BJ (cell line): Measurements from ENCODE around the gene HOXB8. TPM values are rescaled to one million over a fixed set of nuclear protein-coding genes. Genes with fewer than 3 reads are reported as not detected.
A peak's percentile ranks its signal among the peaks of the same experiment; 100 is the strongest.

Source experiments
- CTCF ChIA-PET: fragments of 350-600 bp; formaldehyde crosslinking; extraction: SDS; loops from one replicate; lab custom pipeline; 2021; ENCODE audit warnings: antibody characterized with exemption, inconsistent platforms; lab: Yijun Ruan, JAX
- POLR2A ChIA-PET: fragments of 300-600 bp; sonication (Branson Sonifier 250); formaldehyde crosslinking; extraction: SDS; loops from one replicate; lab custom pipeline; 2021; ENCODE audit warnings: antibody characterized with exemption; lab: Charles Lee
- DNase-seq: peaks from one replicate; pipeline ENCODE4 v3.0.0-alpha.2; 2011; ENCODE audit warnings: low read depth
- H3K27me3 ChIP-seq: 2 replicates; pipeline ENCODE4 v1.6.0; 2011; ENCODE audit warnings: low read length; ENCODE audit not compliant: control insufficient read depth, insufficient read depth
- H3K36me3 ChIP-seq: 2 replicates; pipeline ENCODE4 v1.5.1; 2011; ENCODE audit warnings: low read length; ENCODE audit not compliant: control insufficient read depth, insufficient read depth
- H3K4me3 ChIP-seq: 2 replicates; pipeline ENCODE4 v1.5.1; 2011; ENCODE audit warnings: low read depth, mild to moderate bottlenecking, control low read depth, low read length
- CTCF ChIP-seq: IDR thresholded peaks from 2 replicates; pipeline ENCODE4 v1.5.1; 2011; ENCODE audit warnings: low read depth, mild to moderate bottlenecking, control low read depth, inconsistent platforms, low read length, moderate library complexity; ENCODE audit not compliant: insufficient read depth
- polyA minus RNA-seq: library from RNA; depleted of rRNA, polyadenylated mRNA; stranded (reverse); fragments of >200 nt; gene quantifications from 2 replicates; pipeline ENCODE4 v1.2.3, GENCODE V29; 2011; rRNA and poly(A)+ RNA removed
- polyA plus RNA-seq: library from polyadenylated mRNA; depleted of rRNA; stranded (reverse); fragments of >200 nt; gene quantifications from 2 replicates; pipeline ENCODE4 v1.2.3, GENCODE V29; 2011; rRNA removed

Gene HOXB8
- polyA plus RNA-seq (not detected in 2 replicates), polyA minus RNA-seq (not detected in 2 replicates)

GRCh38 chr17:48615047-48615962 is at the start of gene HOXB8:
TSS of gene HOXB8 (minus strand) at chr17:48615292. CDS start at chr17:48614704, 588 bp downstream.
- DNase-seq, result no peak
- no peak for TF ChIP-seq CTCF
- ChIA-PET CTCF (interaction anchor here (0.6 to 2.0 kb wide), 5 partner anchors 8 to 772 kb away, joined by 3 to 6 read pairs (median 3); partner anchors contain the start of gene HOXB6), POLR2A (no interaction called here)
- Histone ChIP-seq H3K4me3 (no peak within 1 kb of the TSS), H3K36me3 (no peaks in the 10 kb centered on the region), H3K27me3 (peaks cover 75% of the 10 kb centered on the region)

DNA sequence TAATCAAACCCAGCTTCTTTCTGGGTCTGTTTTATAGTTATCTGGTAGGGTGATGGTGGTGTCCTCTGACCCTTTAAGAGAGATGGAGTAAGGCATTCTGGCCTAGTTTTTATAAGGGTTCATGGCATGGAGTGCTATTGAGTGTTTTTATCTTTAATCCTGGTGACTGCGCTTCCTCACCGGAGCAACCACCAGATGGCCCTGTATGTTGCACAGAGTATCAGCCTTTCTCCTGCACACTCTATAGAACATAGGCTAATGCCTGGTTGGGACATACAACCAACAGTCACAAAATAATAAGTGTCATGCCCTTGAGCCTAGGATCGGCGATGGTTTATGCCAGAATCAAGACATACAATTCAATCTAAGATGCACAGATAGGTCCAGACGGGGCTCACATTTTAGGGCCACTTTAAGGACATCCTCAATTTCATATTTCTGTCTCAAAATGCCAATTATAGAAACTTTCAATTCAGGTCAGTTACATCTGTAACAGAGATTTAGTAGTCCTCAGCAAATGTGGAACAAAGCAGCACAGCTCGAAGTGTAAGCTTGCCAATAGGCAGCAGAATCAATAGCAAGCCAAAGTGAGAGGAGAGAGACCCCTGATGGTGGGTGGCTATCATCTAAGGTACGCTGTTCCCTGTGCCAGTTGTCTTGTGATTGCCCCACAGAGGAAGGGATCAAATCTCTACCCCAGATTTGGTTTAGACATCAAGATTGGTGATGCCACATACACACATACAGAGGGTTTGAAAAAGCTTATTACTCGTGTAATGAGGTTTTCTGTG is 48.2 kb upstream of the HOXB8 start:
- no peaks in the 10 kb centered on the region for H3K36me3 ChIP-seq
- peaks cover 11% of the 10 kb centered on the region for H3K27me3 ChIP-seq
- no peak for DNase-seq
- ChIA-PET POLR2A (no interaction called here), CTCF (interaction anchor here (1.4 to 2.2 kb wide), 3 partner anchors 8 to 216 kb away, joined by 6 to 10 read pairs (median 6); no protein-coding TSS in a partner anchor)
- no peak overlapping the region for H3K4me3 ChIP-seq
- 0 out of 2 replicates have a peak, but pooled peaks have one; percentile 9 for TF ChIP-seq CTCF

DNA sequence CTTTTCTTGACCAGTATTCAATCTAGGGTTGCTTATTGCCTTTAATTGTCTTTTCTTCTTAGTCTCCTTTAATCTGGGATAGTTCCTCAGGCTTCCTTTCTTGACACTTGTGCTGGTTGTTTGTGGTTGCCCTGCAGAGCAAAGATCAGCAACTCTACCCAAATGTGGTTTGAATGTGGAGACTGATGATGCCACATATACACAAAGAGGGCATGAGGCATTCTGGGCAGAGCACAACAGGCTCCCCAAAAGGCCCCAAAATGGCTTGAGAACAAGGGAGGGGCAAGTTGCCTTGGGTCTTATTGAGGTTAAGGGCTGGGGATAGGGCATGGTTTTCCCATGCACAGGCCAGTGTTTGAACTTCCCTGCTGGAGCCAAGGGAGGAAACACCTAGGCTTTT is 40.8 kb upstream of the HOXB8 start:
- ChIA-PET CTCF (interaction anchor here (1.6 kb wide), 1 partner anchor 23 kb away, joined by 3 read pairs; no protein-coding TSS in a partner anchor), POLR2A (no interaction called here)
- H3K36me3 ChIP-seq, result no peaks in the 10 kb centered on the region
- H3K4me3 ChIP-seq, result no peak overlapping the region
- peaks cover 6% of the 10 kb centered on the region for H3K27me3 ChIP-seq
- DNase-seq, result no peak
- TF ChIP-seq CTCF, result no peak

DNA sequence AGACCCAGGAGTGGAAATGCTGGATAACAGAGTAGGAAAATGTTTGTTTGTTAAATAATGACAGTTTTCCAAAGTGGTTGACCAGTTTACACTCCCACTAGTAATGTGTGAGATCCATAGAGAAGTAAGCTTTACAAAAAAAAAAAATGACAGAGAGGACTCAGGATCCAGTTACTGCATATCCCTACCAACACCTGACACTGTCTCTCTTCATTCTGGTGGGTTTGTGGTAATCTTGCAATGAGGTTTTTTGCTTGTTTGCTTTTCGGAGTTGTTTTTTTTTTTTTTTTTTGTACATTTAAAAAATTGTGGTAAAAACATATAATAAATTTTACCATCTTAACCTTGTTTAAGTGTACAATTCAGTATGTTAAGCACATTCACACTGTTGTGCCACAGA is 34.6 kb upstream of the HOXB8 start:
- Histone ChIP-seq H3K36me3 (no peaks in the 10 kb centered on the region), H3K27me3 (peaks cover 27% of the 10 kb centered on the region), H3K4me3 (no peak overlapping the region)
- TF ChIP-seq CTCF, result no peak
- CTCF ChIA-PET, result interaction anchor here (1.0 kb wide), 1 partner anchor 22 kb away, joined by 3 read pairs; no protein-coding TSS in a partner anchor
- POLR2A ChIA-PET, result no interaction called here
- DNase-seq, result no peak

DNA sequence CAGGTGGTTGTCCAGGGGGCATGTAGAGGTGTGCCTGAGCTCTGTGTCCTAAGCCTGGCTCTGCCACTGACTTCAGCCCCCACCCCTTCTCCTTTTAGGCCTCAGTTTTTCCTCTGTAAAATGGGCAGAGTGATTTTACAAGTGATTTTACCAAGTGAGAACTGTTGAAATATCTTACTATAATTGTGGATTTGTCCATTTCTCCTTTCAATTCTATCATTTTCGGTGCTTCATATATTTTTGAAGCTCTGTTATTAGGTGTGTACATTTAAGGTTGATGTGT is 32.8 kb upstream of the HOXB8 start:
- ChIA-PET CTCF (interaction anchor here (0.6 kb wide), 1 partner anchor 14 kb away, joined by 3 read pairs; no protein-coding TSS in a partner anchor), POLR2A (no interaction called here)
- Histone ChIP-seq H3K36me3 (no peaks in the 10 kb centered on the region), H3K27me3 (peaks cover 39% of the 10 kb centered on the region), H3K4me3 (no peak overlapping the region)
- no peak for DNase-seq
- no peak for TF ChIP-seq CTCF
